Cardiac fibroblast (primary cell): Measurements from ENCODE around the gene HMG20A.

Source experiments
- DNase-seq, 2 donors: peaks; one replicate each; pipeline versions ENCODE4 v3.0.0 to v3.0.0-alpha.2; 2010; ENCODE audit warnings: low read depth in 2 of 2
- H3K4me3 ChIP-seq, 2 donors: replicated peaks in 1 of 2; 1 replicate in 1 of 2; 2 replicates in 1 of 2; pipeline ENCODE4 v1.5.1; 2011; ENCODE audit warnings: low read depth in 2 of 2, low read length in 2 of 2, mild to moderate bottlenecking in 2 of 2, moderate library complexity in 1 of 2
- CTCF ChIP-seq: IDR thresholded peaks from one replicate; pipeline ENCODE4 v1.5.1; 2011; ENCODE audit warnings: low read depth, mild to moderate bottlenecking, low read length, inconsistent platforms

The HMG20A gene

GRCh38 chr15:77495838-77496596 lies 75.3 kb downstream of the HMG20A start:
- TF ChIP-seq CTCF: no peak
- DNase-seq: peak; percentile 45 to 58

DNA sequence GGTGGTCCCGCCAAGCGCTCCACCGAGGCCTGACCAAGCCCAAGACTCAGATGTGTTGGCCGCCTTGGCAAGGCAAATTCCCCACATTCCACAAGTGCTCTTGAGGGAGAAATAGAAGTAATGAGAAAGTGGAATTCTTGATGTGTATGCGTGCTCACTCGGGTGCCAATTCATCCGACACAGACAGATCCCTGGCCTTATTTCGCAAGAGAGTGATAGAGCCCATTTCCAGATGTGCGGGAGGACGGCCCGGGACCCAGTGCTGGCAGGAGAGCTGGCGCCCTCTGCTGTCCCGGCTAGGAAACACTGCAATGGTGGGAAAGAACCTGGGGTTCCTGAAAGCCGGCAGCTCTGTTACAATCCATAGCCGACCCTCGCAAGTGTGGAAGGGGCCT lies 76.0 kb downstream of the HMG20A start:
- TF ChIP-seq CTCF: peak; percentile 97
- peak overlapping the region in 1 of 2 donors; percentile 32 for H3K4me3 ChIP-seq
- peak; percentile 99 for DNase-seq

More at GRCh38 chr15:77495838-77496596, 75.3 kb downstream of the HMG20A start:
- peak overlapping the region in 1 of 2 donors; percentile 32 for H3K4me3 ChIP-seq

GRCh38 chr15:77497110-77497737 lies 76.5 kb downstream of the HMG20A start:
- DNase-seq: peak; percentile 36 to 91
- H3K4me3 ChIP-seq: no peak overlapping the region

GRCh38 chr15:77497942-77498361 lies 77.3 kb downstream of the HMG20A start:
- DNase-seq: peak in 1 of 2 donors; percentile 61
- no peak overlapping the region for H3K4me3 ChIP-seq
- TF ChIP-seq CTCF: no peak

More at GRCh38 chr15:77497110-77497737, 76.5 kb downstream of the HMG20A start:
- TF ChIP-seq CTCF: no peak

DNA sequence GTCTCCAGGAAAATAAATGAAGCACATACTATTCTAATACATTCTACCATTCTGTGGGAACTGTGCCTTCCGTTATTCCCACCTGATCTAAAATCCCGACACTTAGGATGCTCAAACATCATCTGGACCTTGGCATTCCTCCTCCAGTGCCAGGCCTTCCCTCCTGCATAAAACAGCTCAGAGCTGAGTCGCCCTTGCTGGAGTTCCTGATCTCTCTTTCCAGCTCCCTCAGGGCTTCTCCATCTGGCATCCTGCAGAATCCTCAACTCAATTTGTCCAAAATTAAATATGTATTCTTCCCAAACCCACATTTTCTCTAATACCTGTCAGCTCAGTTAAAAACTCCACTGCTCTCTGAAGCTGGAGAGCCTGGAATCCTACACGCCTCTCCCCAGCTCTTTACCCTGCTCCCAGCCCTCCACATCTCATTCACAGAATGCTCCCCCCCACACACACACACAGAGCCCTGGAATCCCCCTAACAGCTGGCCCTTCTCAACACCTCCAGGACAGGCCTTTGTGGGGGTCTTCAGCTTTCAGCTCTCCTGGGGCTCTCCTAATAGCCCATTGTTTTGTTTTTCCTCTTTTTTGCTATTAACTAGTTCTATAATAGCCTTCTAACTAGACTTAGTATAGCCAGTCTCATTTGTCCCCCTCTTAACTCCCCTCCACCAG lies 78.5 kb downstream of the HMG20A start:
- no peak for DNase-seq
- no peak for TF ChIP-seq CTCF
- H3K4me3 ChIP-seq: no peak overlapping the region

DNA sequence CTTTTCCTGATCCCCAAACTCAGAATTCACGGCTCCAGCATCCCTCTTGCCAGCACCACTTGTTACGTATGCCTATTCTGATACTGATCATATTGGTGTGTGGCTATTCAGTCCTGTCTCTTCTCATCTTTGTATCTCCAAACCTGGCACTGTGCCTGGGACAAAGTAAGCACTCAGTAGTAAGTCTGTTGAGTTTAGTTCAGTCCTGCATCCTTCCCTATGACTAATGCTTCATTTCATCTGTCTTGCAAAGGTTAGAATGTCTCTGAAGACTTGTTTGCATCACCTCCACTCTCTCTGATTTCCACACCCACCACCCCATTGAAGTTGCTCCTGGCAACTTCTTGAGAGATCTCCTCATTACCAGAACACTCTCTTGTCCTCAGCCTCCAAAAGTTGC lies 80.3 kb downstream of the HMG20A start:
- H3K4me3 ChIP-seq: no peak overlapping the region
- no peak for TF ChIP-seq CTCF
- DNase-seq: peak; percentile 42 to 78
